ENCODE data around the gene FOXA1.
"Not testable (repeated sequence)": the region's sequence is repeated elsewhere in the genome, so short reads cannot be mapped to it uniquely, and the experiment has no call there.

FOXA1 gene

GRCh38 chr14:37563189-37563588, 31.9 kb downstream of the FOXA1 start:
- in situ Hi-C loops (cut with MboI; ENCODE audit: low sequenced_read_pairs) = no loop called here

DNA sequence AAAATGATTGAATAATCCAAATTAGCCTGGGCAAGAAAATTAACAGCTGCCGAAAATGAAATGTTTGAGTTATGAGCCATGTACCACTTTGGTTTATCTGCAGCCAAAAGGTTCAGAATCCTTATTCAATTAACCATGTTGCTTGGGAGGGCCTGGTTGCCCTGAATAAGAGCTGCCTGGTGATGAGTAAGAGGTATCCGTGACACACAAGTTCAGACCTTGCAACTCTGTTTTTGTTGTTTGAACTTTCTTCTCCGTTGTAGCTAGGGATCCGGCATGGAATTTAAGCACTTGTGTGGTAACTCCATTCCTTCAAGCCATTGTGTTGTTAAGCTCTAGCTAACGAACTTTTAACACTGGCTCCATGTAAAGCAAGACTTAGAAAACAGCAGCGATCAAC, 35.7 kb downstream of the FOXA1 start:
- in situ Hi-C loops (cut with MboI; ENCODE audit: low sequenced_read_pairs) = no loop called here

GRCh38 chr14:37558740-37559139, 36.3 kb downstream of the FOXA1 start:
- in situ Hi-C loops (cut with MboI; ENCODE audit: low sequenced_read_pairs) = no loop called here

GRCh38 chr14:37555596-37555995, 39.5 kb downstream of the FOXA1 start:
- in situ Hi-C loops (cut with MboI; ENCODE audit: low sequenced_read_pairs) = not testable (repeated sequence)

DNA sequence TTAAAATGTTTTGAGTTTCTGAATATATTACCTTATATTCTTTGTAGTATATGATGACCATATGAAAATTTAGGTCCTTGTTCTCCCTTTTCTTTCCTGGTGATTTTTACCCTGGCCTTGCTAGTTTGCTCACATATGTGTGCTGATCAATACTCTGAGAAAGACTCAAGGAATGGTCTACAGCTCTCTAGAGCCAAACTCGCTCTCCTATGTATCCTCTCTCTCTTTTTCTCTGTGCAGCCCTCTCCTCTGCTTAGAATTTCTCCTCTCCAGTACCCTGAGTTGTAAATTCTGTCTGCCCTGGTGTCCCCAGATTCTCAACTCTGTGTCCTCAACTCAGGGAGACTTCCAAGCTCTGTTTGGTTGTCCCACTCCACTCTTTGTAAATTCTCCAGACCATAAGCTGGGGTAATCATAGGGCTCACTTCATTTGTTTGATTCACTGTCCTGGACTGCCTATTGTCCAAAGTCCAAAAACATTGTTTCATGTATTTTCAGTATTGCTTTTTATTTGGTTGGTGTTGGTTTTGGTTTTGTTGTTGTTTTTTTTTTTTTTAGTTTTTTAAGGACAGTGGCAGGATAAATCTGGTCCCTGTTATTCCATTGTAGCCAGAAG, 41.0 kb downstream of the FOXA1 start:
- in situ Hi-C loops (cut with MboI; ENCODE audit: low sequenced_read_pairs) = no loop called here

GRCh38 chr14:37551119-37551518, 43.9 kb downstream of the FOXA1 start:
- in situ Hi-C loops (cut with MboI; ENCODE audit: low sequenced_read_pairs) = no loop called here

- in situ Hi-C loops (cut with MboI; ENCODE audit: low sequenced_read_pairs) = no loop called here
Observed at GRCh38 chr14:37550511-37550910, 44.5 kb downstream of the FOXA1 start.

- in situ Hi-C loops (cut with MboI; ENCODE audit: low sequenced_read_pairs) = no loop called here
Observed at GRCh38 chr14:37546621-37547447, 48.2 kb downstream of the FOXA1 start.

DNA sequence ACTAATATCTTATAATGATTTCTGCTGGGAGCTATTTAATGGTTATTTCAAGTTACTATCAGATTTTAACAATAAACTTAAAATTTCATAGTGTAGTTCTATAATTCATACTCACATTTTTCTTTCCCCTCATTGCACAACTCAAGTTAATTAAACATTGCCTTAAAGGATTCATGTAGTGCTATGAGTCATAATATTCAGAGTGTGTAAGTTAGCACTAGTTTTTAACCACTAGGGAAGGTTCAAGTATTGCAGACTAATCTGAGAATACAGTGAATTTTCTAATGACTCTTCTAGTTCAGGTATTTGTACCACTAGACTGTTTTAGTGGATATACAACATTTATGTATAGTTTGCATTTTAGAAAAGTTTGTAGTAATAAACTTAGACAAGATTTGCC, 49.9 kb downstream of the FOXA1 start:
- in situ Hi-C loops (cut with MboI; ENCODE audit: low sequenced_read_pairs) = no loop called here

DNA sequence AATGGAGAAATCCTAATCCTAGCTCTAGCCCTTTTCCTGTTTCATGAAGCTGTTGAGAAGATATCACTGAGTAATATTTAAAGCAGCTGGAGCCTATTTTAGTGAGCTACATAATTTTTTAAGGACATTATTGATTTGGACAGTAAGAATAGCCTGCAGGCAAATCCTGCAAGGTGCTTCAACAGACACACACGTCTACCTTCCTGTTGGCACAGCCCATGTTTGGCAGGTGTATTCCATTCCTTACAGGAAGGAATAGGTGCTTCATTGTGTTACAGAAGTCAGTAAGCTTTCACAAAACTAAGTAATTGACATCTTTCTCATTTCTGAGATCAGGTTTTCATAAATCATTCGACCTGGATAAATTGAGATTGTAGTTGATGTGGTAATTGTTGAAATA, 50.6 kb downstream of the FOXA1 start:
- in situ Hi-C loops (cut with MboI; ENCODE audit: low sequenced_read_pairs) = no loop called here

GRCh38 chr14:37539992-37540391, 55.1 kb downstream of the FOXA1 start:
- in situ Hi-C loops (cut with MboI; ENCODE audit: low sequenced_read_pairs) = no loop called here

Measured in HL-60/S4 treated with retinoic acid at 250 ng/mL for 4 days and 3 days (cell line).